Cerebellar cortex (tissue), 1 donor: ENCODE data around the gene GALNS.
A peak's percentile ranks its signal among the peaks of the same experiment; 100 is the strongest.

ENCODE experiments used
- DNase-seq: peaks from one replicate; pipeline ENCODE4 v3.0.0-alpha.2; 2015; ENCODE audit warnings: low spot score

The GALNS gene

DNA sequence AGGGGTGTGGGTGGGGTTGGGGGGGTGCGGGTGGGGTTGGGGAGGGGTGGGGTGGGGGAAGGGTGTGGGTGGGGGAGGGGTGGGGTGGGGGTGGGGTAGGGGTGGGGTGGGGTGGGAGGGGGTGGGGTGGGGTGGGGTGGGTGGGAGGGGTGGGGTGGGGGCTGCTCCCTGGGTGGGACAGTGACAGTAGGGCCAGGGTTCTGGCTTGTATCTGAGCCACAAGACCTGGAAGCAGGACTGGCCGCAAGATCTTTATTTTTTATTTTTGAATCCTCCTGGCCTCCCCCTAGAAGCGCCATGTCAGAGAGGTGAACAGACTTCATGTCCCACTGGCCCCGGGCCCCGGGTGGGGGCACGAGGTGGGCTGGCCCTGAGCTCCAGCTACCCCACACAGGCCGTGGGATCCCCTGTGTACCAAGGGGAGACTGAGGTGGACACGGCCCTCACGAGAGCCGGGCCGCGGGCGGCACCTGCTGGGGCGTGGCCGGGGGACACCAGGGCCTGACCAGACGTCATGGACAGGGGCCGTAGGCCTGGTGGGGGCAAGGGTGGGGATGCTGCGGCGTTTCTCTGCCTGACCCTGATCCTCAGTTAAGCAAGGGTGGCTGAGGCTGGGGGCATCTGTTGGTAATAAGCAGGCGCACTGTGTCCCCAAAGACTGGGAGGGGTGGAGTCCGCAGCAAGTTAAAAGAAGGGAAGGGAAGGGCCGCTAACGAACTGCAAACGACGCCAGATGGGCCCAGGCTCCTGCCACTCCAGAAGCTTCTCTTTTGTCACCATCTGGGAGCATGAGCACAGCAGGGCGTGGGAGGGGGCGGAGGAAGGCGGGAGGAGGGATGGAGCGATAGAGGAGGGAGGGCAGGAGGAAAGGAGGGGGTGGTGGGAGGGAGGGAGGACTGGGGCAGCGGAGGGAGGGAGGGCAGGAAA lies 32.0 kb upstream of the GALNS start:
- DNase-seq, result no peak

DNA sequence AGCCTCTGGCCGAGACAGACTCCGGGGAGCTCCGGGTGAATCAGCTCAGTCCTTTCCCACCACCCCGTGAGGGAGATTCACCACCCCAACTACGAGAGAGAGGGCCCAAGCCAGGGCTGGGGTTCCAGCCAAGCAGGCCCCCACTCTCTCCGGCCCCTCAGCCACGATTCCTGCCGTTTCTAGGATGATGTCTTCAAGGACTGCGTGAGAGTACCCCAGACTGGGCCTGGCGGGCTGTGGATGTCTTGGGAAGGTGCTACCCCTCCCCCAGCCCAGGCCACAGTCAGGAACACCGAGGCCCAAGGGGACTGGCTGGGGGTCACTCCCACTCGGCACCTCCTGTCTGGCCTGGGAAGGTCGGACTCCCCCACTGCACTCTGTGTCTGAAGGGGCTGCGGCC lies 31.3 kb upstream of the GALNS start:
- DNase-seq, result no peak

- DNase-seq, result peak; percentile 88
Measured at GRCh38 chr16:88886845-88887521, 30.2 kb upstream of the GALNS start.

GRCh38 chr16:88886420-88886844 lies 29.7 kb upstream of the GALNS start:
- DNase-seq, result no peak

DNA sequence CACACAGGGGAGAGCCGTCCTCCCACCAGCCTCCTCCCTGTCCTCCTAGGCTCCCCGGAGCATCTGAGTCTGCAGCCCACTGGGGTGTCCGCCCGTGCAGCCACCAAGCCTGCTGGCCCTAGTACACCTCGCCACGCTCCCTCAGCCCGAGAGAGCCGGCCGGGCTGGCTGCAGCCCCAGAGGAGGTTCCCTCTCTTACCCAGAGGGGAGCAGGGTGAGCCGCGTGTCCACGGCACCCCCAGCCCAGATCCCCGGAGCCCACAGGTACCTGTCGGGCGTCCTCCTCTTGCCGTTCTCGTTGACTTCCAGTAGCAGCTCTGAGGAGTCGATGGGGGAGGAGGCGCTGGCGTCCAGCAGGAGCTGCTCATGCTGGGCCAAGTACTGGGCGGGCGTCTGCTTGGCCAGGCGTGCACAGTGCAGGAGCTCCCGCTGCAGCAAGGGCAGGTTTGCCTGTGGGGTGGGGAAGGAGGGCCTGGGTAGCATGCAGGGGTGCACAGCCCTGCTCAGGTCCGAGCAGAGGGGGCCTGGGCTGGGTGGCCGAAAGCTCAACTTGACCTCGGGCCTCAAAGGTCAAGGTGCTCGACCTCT lies 29.0 kb upstream of the GALNS start:
- DNase-seq, result peak; percentile 76

GRCh38 chr16:88884569-88885271 lies 28.0 kb upstream of the GALNS start:
- DNase-seq, result no peak

GRCh38 chr16:88883946-88884345 lies 27.2 kb upstream of the GALNS start:
- no peak for DNase-seq

- DNase-seq, result no peak
Measured at GRCh38 chr16:88883117-88883895, 26.6 kb upstream of the GALNS start.

DNA sequence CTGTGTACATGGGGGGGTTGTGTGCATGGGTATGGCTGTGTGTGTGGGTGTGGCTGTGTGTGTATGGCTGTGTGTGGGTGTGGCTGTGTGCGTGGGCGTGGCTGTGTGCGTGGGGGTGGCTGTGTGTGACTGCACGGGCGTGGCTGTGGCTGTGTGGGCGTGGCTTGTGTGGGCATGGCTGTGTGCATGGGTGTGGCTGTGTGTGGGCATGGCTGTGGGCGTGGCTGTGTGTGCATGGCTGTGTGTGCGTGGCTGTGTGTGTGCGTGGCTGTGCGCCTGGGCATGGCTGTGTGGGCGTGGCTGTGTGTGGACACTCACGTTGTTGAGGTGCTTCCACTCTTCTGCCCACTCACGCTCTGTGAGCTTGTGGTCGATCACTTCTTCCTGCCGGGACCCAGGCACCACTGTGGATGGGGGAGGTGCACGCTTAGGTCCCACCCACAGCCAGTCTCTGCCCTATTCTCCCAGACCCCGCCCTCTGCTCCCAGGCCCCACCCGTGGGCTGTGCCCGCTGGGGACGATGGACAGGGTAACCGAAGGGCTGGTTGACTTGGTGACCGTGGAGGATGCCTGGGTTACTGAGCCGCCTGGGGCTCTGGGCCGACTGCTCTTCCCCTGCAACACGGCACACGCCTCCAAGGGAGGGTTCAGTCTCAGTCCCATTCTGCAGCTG lies 25.7 kb upstream of the GALNS start:
- DNase-seq, result no peak

DNA sequence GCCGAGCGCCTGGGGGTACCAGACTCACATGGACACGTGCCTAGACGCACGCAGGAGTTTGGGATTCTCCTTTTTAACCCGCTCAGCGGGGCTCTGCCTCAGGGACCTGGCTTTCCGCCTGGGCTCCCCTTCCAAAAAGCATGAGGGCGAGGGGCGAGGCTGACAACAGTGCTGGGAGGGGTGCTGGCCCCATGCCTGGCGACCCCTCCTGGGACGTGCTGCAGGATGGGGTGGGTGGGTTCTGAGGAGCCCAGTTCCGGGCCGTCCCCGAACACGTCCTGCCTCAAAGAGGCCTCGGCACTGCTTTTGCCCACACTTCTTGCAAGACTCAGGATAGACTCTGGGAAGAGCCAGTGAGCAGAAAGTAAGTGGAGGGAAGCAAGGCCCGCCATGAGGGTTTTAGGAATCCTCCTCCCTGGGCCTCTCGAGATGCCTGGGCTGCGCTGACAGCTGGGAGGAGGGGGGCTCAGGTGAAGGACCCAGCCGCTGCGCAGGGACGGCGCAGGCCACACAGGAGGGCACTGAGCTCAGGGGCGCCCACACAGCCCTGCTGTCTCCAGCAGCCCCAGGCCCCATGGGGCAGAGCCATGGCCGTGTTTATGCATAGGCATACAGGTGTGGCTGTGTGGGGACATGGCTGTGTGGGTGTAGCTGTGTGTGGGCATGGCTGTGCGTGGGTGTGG lies 25.1 kb upstream of the GALNS start:
- DNase-seq, result no peak

DNA sequence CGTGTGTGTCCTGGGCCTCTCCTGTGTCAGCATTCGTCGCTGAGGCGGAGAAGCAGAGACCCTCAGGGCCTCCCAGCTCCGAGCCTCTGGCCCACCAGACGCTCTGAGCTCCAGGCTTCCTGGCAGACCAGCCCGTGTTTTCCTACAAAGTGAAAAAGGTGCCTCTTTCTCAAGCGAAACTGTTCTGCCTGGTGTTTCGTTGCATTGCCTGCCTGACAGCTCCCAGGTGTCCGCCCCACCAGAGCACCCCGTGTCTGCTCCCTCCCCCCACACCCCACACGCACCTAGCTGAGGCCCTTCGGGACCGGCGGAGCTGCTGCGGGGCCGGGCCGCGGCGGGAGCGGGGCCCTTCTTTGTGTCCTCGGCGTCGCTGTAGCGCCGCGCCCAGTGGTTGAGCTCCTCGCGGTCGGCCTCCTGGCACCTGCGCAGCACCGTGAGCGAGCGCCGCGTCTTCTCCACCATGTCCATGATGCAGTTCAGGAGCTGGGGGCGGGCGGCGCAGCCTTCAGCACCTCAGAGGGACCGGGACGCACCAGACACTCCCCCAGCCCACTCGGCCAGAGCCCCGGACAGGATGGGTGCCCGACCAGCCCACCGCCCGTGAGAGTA lies 24.4 kb upstream of the GALNS start:
- DNase-seq, result no peak

- DNase-seq, result no peak
Measured at GRCh38 chr16:88880226-88881006, 23.7 kb upstream of the GALNS start.

- DNase-seq, result no peak
Measured at GRCh38 chr16:88879788-88880055, 23.0 kb upstream of the GALNS start.

DNA sequence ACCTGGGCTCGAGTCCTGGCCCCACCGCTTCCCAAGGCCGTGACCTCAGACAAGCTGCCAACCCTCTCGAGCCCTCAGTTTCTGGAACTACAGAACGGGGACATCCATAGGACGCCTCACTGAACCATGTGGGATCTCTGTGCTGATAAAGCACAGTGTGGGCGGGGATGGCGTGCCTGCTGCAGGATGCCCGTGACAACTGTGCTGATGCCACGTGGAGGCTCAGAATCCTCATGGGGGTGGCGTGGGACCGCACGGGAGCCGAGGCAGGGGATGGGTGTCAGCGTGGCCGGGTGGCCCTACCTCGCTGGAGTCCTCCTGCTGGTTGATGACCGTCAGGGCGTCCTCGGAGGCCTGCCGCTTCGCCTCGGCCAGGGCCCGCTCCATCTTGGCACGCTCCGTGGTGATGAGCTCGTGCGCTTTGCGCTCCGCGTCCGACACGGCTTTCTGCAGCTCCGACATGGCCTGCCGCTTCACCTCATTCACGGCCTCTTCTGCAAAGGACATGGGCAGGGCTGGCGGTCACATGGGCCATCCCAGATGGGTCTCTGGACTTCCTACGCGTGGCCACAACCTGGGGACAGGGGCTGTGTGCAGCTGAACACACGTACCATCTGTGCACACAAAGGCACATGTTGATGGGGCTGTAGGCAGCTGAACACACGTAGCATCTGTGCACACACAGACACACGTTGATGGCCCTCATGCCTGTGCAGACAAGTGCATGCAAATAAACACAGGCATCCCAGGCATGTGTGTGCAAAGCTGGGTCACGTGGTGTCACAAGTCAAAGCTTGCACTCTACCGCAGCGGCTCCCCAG lies 22.4 kb upstream of the GALNS start:
- no peak for DNase-seq

- no peak for DNase-seq
Measured at GRCh38 chr16:88878356-88878755, 21.6 kb upstream of the GALNS start.

DNA sequence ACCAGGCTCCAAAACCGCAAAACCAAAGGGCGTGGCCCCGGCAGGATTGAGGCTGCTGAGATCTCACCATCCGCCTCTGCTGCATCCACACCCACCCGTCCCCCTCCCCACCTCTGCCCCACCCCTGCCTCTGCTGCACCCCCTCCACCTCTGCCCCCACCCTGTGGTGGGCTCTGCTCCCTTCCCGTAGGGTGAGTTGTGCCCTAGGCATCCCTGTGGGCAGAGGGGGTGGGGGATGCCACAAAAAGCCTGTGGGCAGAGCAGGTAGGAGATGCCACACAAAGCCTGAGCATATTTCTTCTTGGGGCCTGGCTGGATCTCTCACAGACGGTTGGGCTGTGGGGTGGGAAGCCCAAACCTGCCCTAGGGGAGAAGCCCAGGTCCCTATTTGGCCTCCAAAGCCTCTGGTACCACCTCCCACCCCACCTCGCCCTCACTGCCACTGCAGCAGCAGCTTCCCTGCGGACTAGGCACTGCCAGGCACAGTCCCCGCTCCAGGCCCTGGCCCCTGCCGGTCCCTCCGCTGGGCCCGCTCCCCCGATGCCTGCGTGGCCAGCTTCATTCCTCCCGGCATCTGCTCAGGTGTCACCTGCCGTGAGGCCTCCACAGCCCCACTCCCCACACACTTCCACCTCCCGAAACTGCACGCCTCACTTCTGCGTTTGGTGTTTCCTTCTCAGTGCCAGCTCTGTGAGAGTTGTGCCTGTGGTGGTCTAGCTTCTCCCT lies 21.0 kb upstream of the GALNS start:
- DNase-seq, result no peak

- no peak for DNase-seq
Measured at GRCh38 chr16:88876942-88877526, 20.3 kb upstream of the GALNS start.
